ENCODE measurements around the gene DNASE1L1.
"Not testable (repeated sequence)": the region's sequence is repeated elsewhere in the genome, so short reads cannot be mapped to it uniquely, and the experiment has no call there.

The DNASE1L1 gene

GRCh38 chrX:154408659-154409221 is 314 bp downstream of the DNASE1L1 start:
- DNase-seq (ENCODE audit: low read depth in 2 of 2): no peak

- DNase-seq (ENCODE audit: low read depth in 2 of 2): no peak
These were observed 4.3 kb downstream of the DNASE1L1 start for GRCh38 chrX:154404625-154405192.

GRCh38 chrX:154403858-154404257 is 5.2 kb downstream of the DNASE1L1 start:
- no peak for DNase-seq (ENCODE audit: low read depth in 2 of 2)

GRCh38 chrX:154403192-154403591 is 5.9 kb downstream of the DNASE1L1 start:
- no peak for DNase-seq (ENCODE audit: low read depth in 2 of 2)

GRCh38 chrX:154402622-154403127 is 6.4 kb downstream of the DNASE1L1 start:
- no peak for DNase-seq (ENCODE audit: low read depth in 2 of 2)

- no peak for DNase-seq (ENCODE audit: low read depth in 2 of 2)
These were observed 7.0 kb downstream of the DNASE1L1 start for GRCh38 chrX:154401918-154402621.

GRCh38 chrX:154401045-154401799 is 7.8 kb downstream of the DNASE1L1 start:
- no peak for DNase-seq (ENCODE audit: low read depth in 2 of 2)

GRCh38 chrX:154400369-154400817 is 8.7 kb downstream of the DNASE1L1 start:
- DNase-seq (ENCODE audit: low read depth in 2 of 2): not testable (repeated sequence)

GRCh38 chrX:154399527-154400368 is 9.3 kb downstream of the DNASE1L1 start:
- DNase-seq (ENCODE audit: low read depth in 2 of 2): no peak

GRCh38 chrX:154398668-154399526 is 10.2 kb downstream of the DNASE1L1 start:
- DNase-seq (ENCODE audit: low read depth in 2 of 2): peak in 1 of 2 donors; percentile 70

GRCh38 chrX:154397888-154398667 is 11.0 kb downstream of the DNASE1L1 start, which contains the start of gene RPL10:
RPL10 (plus strand) TSS chrX:154398377; CDS start chrX:154398520, 143 bp downstream.
- peak; percentile 79 to 85 for DNase-seq (ENCODE audit: low read depth in 2 of 2)

GRCh38 chrX:154396973-154397887 is 11.8 kb downstream of the DNASE1L1 start:
- DNase-seq (ENCODE audit: low read depth in 2 of 2): peak in 1 of 2 donors; percentile 49

GRCh38 chrX:154396363-154396762 is 12.7 kb downstream of the DNASE1L1 start:
- not testable (repeated sequence) for DNase-seq (ENCODE audit: low read depth in 2 of 2)

- not testable (repeated sequence) for DNase-seq (ENCODE audit: low read depth in 2 of 2)
These were observed 19.0 kb downstream of the DNASE1L1 start for GRCh38 chrX:154389812-154390747.

- not testable (repeated sequence) for DNase-seq (ENCODE audit: low read depth in 2 of 2)
These were observed 20.4 kb downstream of the DNASE1L1 start for GRCh38 chrX:154388649-154389048.

- not testable (repeated sequence) for DNase-seq (ENCODE audit: low read depth in 2 of 2)
These were observed 21.0 kb downstream of the DNASE1L1 start for GRCh38 chrX:154388094-154388493.

GRCh38 chrX:154384284-154384892 is 24.7 kb downstream of the DNASE1L1 start:
- DNase-seq (ENCODE audit: low read depth in 2 of 2): no peak
